Upper lobe of right lung (tissue), 1 donor: ENCODE data around the gene ADIRF. TPM values are rescaled to one million over a fixed set of nuclear protein-coding genes. Genes with fewer than 3 reads are reported as not detected.

Experiments used
- ATAC-seq: fragments of 200-7000 bp; cut with Tn5 transposase; one replicate; pipeline ENCODE4 v1.9.1; 2020; ENCODE audit warnings: mild to moderate bottlenecking, moderate library complexity
- DNase-seq: peaks from one replicate; pipeline ENCODE4 v3.0.0-alpha.2; 2020
- H3K27ac ChIP-seq: fragments of 200-600 bp; one replicate; pipeline ENCODE4 v1.8.0; 2022
- H3K27me3 ChIP-seq: fragments of 200-600 bp; one replicate; pipeline ENCODE4 v1.8.0; 2022; ENCODE audit warnings: mild to moderate bottlenecking
- H3K36me3 ChIP-seq: fragments of 200-600 bp; one replicate; pipeline ENCODE4 v1.8.0; 2022
- H3K4me1 ChIP-seq: fragments of 200-600 bp; one replicate; pipeline ENCODE4 v1.8.0; 2022
- H3K4me3 ChIP-seq: fragments of 200-600 bp; one replicate; pipeline ENCODE4 v1.8.0; 2022; ENCODE audit warnings: mild to moderate bottlenecking
- H3K9me3 ChIP-seq: fragments of 200-600 bp; one replicate; pipeline ENCODE4 v1.8.0; 2022
- CTCF ChIP-seq: fragments of 200-600 bp; IDR thresholded peaks from one replicate; pipeline ENCODE4 v1.8.0; 2022; ENCODE audit warnings: antibody characterized with exemption
- intact Hi-C: fragments of 100-400 bp; cut with DNase I; formaldehyde crosslinking; loops from one replicate; pipeline ENCODE4 v1.11.0; 2022
- total RNA-seq: library from RNA; stranded (reverse); fragmentation: NEBNext Ultra II Directional; extraction: Animal tissue kit (Norgen Biotek cat#: 25700); gene quantifications from one replicate; pipeline ENCODE4 v1.2.1, GENCODE V29; 2021
- donor health status: DM: no; HTN: yes; CAD: no; lungs with severe emphysema.

Gene ADIRF
- total RNA-seq, 1 donor from 2014 or later: 155 TPM

DNA sequence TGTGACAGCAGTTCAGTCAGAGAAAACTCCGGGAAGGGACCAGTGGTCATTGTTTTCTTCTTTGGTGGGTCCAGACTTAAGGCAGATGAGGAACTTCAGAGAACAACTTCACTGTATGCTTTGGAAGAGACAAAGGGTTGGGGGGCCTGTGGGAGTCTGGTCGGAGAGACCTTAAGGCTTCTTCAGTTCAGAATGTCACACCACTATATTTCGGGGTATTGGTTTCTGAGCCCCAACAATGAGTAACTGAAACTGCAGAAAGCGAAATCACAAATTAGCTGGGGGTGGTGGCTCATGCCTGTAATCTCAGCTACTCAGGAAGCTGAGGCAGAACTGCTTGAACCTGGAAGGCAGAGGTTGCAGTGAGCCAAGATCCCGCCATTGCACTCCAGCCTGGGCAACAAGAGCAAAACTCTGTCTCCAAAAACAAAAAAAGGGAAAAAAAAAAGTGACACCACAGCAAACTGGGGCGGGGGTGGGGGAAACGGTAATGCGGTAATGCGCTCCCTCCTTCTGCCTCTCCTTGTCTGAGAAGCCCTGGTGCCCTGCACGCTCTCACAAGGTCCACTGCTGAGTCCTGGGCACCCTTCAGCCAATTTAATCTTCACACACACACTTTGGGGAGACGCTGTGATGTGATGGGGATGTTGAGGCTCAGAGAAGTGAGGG lies 2.2 kb upstream of the ADIRF start:
- H3K4me3 ChIP-seq: no peak overlapping the region
- TF ChIP-seq CTCF: no peak
- H3K4me1 ChIP-seq: peaks cover 34% of the 10 kb centered on the region
- H3K36me3 ChIP-seq: no peaks in the 10 kb centered on the region
- H3K9me3 ChIP-seq: no peaks in the 10 kb centered on the region
- ATAC-seq: no peak
- H3K27ac ChIP-seq: no peak overlapping the region
- intact Hi-C loops: no loop called here
- DNase-seq: no peak
- no peaks in the 10 kb centered on the region for H3K27me3 ChIP-seq

DNA sequence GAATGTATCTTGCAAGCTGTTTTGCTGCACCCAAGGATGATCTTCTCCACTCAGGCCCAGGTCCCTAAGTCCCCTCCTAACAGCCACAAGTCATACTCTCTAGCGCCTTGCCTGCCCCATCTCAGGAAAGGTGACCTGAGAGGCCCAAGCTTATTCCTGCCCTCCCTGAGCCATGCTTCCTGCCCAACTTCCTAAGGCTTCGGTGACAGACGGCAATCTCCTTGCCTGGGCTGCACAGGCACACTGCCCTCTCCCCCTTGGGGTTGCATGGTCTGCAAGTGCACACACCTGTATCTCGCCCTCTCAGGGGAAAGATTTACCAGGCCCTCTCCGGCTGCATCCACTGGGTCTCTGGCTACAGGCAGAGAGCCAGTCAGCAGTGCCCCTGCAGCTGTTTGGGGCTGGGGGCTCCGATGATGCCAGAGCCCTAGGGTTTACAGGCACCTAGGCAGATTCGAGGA lies 771 bp upstream of the ADIRF start:
- Histone ChIP-seq H3K9me3 (no peaks in the 10 kb centered on the region), H3K4me3 (peak overlapping the region; percentile 72), H3K27me3 (no peaks in the 10 kb centered on the region), H3K36me3 (no peaks in the 10 kb centered on the region), H3K4me1 (peaks cover 44% of the 10 kb centered on the region), H3K27ac (peak overlapping the region; percentile 97)
- intact Hi-C loops: no loop called here
- ATAC-seq (no peak), DNase-seq (no peak)
- TF ChIP-seq CTCF: no peak

DNA sequence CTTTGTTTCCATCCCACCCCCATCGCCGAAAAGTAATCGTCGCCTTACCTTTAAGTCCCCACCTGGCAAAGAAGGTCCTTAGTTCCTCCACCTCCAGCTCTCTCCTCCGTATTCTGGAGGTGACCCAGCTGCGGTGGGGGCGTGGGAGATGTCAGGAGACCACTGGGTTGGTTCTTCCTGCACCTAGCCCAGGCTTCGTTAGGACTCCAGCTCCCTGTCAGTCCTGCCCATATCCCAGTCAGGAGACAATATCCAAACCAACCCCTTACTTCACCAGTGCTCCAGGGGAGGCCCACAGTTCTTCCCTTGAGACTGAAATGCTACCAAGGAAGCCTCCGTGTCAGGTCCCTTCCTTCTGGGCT lies 693 bp downstream of the ADIRF start:
- no peak for DNase-seq
- H3K36me3 ChIP-seq: no peaks in the 10 kb centered on the region
- peak overlapping the region; percentile 97 for H3K27ac ChIP-seq
- no peak for ATAC-seq
- peak overlapping the region; percentile 72 for H3K4me3 ChIP-seq
- H3K4me1 ChIP-seq: peaks cover 44% of the 10 kb centered on the region
- intact Hi-C loops: no loop called here
- no peaks in the 10 kb centered on the region for H3K27me3 ChIP-seq
- no peak for TF ChIP-seq CTCF
- no peaks in the 10 kb centered on the region for H3K9me3 ChIP-seq

DNA sequence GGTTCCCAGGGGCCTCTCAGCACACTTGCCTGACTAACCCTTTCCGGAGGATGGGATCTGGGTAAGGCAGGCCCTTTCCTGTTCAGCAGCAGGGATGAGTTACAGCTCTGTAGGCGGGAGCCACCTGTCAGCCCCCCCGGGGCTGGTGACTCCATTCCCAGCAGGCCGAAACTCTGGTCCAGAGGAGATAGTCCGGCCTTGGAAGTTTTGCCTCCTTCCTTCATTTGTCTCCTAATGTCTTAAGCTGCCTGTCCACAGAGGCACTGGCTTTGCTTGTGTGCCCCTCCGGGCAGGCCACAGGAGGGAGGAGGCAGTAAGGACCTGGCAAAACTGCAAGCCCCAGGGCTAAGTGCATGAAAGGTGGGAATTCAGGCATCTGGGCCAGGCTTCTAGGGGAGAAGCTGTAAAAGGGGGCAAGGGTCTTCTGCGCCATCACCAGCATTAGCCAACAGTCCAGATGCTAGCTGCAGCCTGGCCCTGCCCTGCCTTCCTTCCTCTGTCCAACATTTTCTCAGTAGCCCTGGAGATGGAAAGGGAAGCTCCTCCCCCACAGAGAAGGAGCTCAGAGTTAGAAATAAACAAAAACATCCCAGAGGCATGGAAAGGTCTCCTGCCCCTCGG lies 1.2 kb downstream of the ADIRF start:
- peak overlapping the region; percentile 97 for H3K27ac ChIP-seq
- H3K27me3 ChIP-seq: no peaks in the 10 kb centered on the region
- DNase-seq: no peak
- intact Hi-C loops: no loop called here
- peaks cover 44% of the 10 kb centered on the region for H3K4me1 ChIP-seq
- no peaks in the 10 kb centered on the region for H3K36me3 ChIP-seq
- peak overlapping the region; percentile 72 for H3K4me3 ChIP-seq
- no peak for ATAC-seq
- TF ChIP-seq CTCF: no peak
- H3K9me3 ChIP-seq: no peaks in the 10 kb centered on the region

DNA sequence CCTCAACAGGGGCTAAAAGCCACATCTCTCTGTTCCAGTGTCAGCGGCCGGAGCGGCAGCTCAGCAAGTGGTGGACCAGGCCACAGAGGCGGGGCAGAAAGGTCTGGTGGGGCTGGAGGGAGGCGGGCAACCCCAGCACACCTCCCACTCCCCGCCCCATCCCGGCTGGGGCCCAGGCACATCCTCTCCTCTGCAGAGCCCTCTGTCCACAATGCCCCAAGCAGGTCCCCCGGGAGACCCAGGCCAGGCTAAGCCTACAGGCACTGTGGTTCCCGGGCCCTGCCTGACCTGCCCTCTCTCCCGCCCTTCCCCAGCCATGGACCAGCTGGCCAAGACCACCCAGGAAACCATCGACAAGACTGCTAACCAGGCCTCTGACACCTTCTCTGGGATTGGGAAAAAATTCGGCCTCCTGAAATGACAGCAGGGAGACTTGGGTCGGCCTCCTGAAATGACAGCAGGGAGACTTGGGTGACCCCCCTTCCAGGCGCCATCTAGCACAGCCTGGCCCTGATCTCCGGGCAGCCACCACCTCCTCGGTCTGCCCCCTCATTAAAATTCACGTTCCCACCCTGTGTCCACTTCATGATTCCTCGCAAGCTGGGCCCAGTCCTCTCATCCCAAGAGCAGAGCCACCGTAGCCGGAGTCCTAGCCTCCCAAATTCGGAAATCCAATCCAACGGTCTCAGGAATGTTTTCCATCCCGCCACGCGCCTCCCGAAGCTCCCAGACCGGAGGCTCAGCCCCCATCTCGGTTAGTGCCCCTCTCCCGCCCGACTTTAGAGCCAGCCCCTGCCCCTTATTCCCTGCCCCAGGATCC lies 2.1 kb downstream of the ADIRF start:
- H3K9me3 ChIP-seq: no peaks in the 10 kb centered on the region
- peak overlapping the region; percentile 97 for H3K27ac ChIP-seq
- ATAC-seq: peak; percentile 62
- peak; percentile 89 for DNase-seq
- H3K27me3 ChIP-seq: no peaks in the 10 kb centered on the region
- peaks cover 44% of the 10 kb centered on the region for H3K4me1 ChIP-seq
- no peaks in the 10 kb centered on the region for H3K36me3 ChIP-seq
- intact Hi-C loops: no loop called here
- peak overlapping the region; percentile 72 for H3K4me3 ChIP-seq
- TF ChIP-seq CTCF: no peak
